GM12878 (cell line): Measurements from ENCODE around the gene EPB41L4A.

Source experiments
- EZH2 ChIP-seq: IDR thresholded peaks from 2 replicates; pipeline ENCODE4 v1.6.1; 2012; ENCODE audit warnings: low read depth, mild to moderate bottlenecking, control low read depth, inconsistent platforms, low read length, borderline replicate concordance; ENCODE audit not compliant: control insufficient read depth
- JUND ChIP-seq: IDR thresholded peaks from 2 replicates; pipeline ENCODE4 v1.6.1; 2012; ENCODE audit warnings: low read depth, mild to moderate bottlenecking, low read length, improper control_type of control experiment, moderate library complexity

GRCh38 chr5:112165399-112165798 is 253.7 kb downstream of the EPB41L4A start:
- no peak for TF ChIP-seq EZH2
- TF ChIP-seq JUND: no peak
